Measurements from ENCODE around the gene WDR27. TPM values are rescaled to one million over a fixed set of nuclear protein-coding genes. Genes with fewer than 3 reads are reported as not detected.

WDR27 gene
- polyA plus RNA-seq, 1 donor from 2014 or later: 35.8 TPM

GRCh38 chr6:169589293-169589692, 112.5 kb downstream of the WDR27 start:
- Histone ChIP-seq H2AFZ (ENCODE audit: low read depth, low read length) (no peak overlapping the region), H4K20me1 (ENCODE audit: insufficient read depth) (no peaks in the 10 kb centered on the region), H3K27ac (ENCODE audit: low read length) (no peak overlapping the region), H3K9me3 (ENCODE audit: low read length) (no peaks in the 10 kb centered on the region), H3K79me2 (replicated peaks; ENCODE audit: insufficient read depth, low read length) (no peaks in the 10 kb centered on the region), H3K27me3 (ENCODE audit: insufficient read depth, low read depth, low read length) (no peaks in the 10 kb centered on the region), H3K4me3 (ENCODE audit: low read length) (no peak overlapping the region), H3F3A (ENCODE audit: insufficient read depth, low read length, poor library complexity, severe bottlenecking) (no peaks in the 10 kb centered on the region), H3K9me2 (ENCODE audit: insufficient read depth, low read length) (no peaks in the 10 kb centered on the region), H3K9ac (ENCODE audit: low read length) (no peak overlapping the region), H3K4me2 (ENCODE audit: low read length) (no peak overlapping the region), H3K36me3 (ENCODE audit: insufficient read depth, low read length) (no peaks in the 10 kb centered on the region)
- no peak for TF ChIP-seq EP300 (conservative IDR thresholded peaks at IDR 0.05; ENCODE audit: poor library complexity, severe bottlenecking)
- no peak for TF ChIP-seq SMC3 (conservative IDR thresholded peaks at IDR 0.05; ENCODE audit: poor library complexity)
- no peak for TF ChIP-seq EZH2 (IDR thresholded peaks at IDR 0.05; ENCODE audit: borderline replicate concordance, insufficient read depth, low read length, poor library complexity, severe bottlenecking)
- no peak for TF ChIP-seq POLR2AphosphoS5 (IDR thresholded peaks at IDR 0.05)
- no peak for TF ChIP-seq TAF1 (IDR thresholded peaks at IDR 0.05; ENCODE audit: low read depth)
- no peak for TF ChIP-seq MXI1 (conservative IDR thresholded peaks at IDR 0.05; ENCODE audit: poor library complexity, severe bottlenecking)
- TF ChIP-seq RAD21 (conservative IDR thresholded peaks at IDR 0.05): no peak
- no peak for TF ChIP-seq REST (IDR thresholded peaks at IDR 0.05; ENCODE audit: borderline replicate concordance)
- TF ChIP-seq CTCF (IDR thresholded peaks at IDR 0.05; ENCODE audit: poor library complexity, severe bottlenecking): no peak

- Histone ChIP-seq H3K79me2 (replicated peaks; ENCODE audit: insufficient read depth, low read length) (no peaks in the 10 kb centered on the region), H3K9me3 (ENCODE audit: low read length) (no peaks in the 10 kb centered on the region), H3K27me3 (ENCODE audit: insufficient read depth, low read depth, low read length) (no peaks in the 10 kb centered on the region), H4K20me1 (ENCODE audit: insufficient read depth) (no peaks in the 10 kb centered on the region), H3K9me2 (ENCODE audit: insufficient read depth, low read length) (no peaks in the 10 kb centered on the region), H3K4me2 (ENCODE audit: low read length) (no peak overlapping the region), H2AFZ (ENCODE audit: low read depth, low read length) (no peak overlapping the region), H3F3A (ENCODE audit: insufficient read depth, low read length, poor library complexity, severe bottlenecking) (no peaks in the 10 kb centered on the region), H3K27ac (ENCODE audit: low read length) (no peak overlapping the region), H3K4me3 (ENCODE audit: low read length) (no peak overlapping the region), H3K9ac (ENCODE audit: low read length) (no peak overlapping the region), H3K36me3 (ENCODE audit: insufficient read depth, low read length) (no peaks in the 10 kb centered on the region)
- TF ChIP-seq SMC3 (conservative IDR thresholded peaks at IDR 0.05; ENCODE audit: poor library complexity) (no peak), EZH2 (IDR thresholded peaks at IDR 0.05; ENCODE audit: borderline replicate concordance, insufficient read depth, low read length, poor library complexity, severe bottlenecking) (no peak), REST (IDR thresholded peaks at IDR 0.05; ENCODE audit: borderline replicate concordance) (no peak), POLR2AphosphoS5 (IDR thresholded peaks at IDR 0.05) (no peak), MXI1 (conservative IDR thresholded peaks at IDR 0.05; ENCODE audit: poor library complexity, severe bottlenecking) (no peak), TAF1 (IDR thresholded peaks at IDR 0.05; ENCODE audit: low read depth) (no peak), EP300 (conservative IDR thresholded peaks at IDR 0.05; ENCODE audit: poor library complexity, severe bottlenecking) (no peak), RAD21 (conservative IDR thresholded peaks at IDR 0.05) (no peak), CTCF (IDR thresholded peaks at IDR 0.05; ENCODE audit: poor library complexity, severe bottlenecking) (no peak)
Observed at GRCh38 chr6:169587975-169588374, 113.9 kb downstream of the WDR27 start.

Measured in neural cell (in vitro differentiated cells).